ENCODE measurements around the gene CCDC7. TPM values are rescaled to one million over a fixed set of nuclear protein-coding genes. Genes with fewer than 3 reads are reported as not detected.
"Not testable (repeated sequence)": the region's sequence is repeated elsewhere in the genome, so short reads cannot be mapped to it uniquely, and the experiment has no call there.

CCDC7 gene
- polyA plus RNA-seq, 1 experiment, result 1.9 TPM

DNA sequence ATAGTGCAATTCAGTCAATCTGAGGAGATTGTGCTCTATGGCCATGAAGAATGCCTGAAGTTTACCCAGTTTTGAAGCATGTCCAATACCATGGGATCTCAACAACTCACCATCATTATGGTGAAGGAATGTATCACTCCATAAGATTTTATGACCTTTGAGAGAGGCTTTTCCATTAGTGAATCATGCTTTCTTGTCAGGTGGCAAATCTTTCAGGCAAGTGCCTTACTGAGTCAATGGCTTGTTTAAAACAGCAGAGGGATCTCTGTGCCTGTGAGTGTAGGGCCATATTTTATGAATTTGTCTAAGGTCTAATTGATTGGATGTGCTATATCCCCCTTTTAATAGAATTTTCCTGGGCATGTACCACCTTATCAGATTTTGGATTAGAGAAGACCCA, 131.5 kb downstream of the CCDC7 start:
- Histone ChIP-seq H3K4me3 (ENCODE audit: low read depth, low read length) (no peak overlapping the region), H3K27ac (ENCODE audit: low read depth, low read length) (no peak overlapping the region), H3K9me3 (ENCODE audit: control insufficient read depth, insufficient read depth, low read length) (no peaks in the 10 kb centered on the region), H3K27me3 (ENCODE audit: control insufficient read depth, insufficient read depth, low read length) (no peaks in the 10 kb centered on the region)
- ChIA-PET CTCF (no interaction called here), POLR2A (no interaction called here)
- TF ChIP-seq, protein P1, sequence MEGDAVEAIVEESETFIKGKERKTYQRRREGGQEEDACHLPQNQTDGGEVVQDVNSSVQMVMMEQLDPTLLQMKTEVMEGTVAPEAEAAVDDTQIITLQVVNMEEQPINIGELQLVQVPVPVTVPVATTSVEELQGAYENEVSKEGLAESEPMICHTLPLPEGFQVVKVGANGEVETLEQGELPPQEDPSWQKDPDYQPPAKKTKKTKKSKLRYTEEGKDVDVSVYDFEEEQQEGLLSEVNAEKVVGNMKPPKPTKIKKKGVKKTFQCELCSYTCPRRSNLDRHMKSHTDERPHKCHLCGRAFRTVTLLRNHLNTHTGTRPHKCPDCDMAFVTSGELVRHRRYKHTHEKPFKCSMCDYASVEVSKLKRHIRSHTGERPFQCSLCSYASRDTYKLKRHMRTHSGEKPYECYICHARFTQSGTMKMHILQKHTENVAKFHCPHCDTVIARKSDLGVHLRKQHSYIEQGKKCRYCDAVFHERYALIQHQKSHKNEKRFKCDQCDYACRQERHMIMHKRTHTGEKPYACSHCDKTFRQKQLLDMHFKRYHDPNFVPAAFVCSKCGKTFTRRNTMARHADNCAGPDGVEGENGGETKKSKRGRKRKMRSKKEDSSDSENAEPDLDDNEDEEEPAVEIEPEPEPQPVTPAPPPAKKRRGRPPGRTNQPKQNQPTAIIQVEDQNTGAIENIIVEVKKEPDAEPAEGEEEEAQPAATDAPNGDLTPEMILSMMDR (IDR thresholded peaks at IDR 0.05; ENCODE audit: low read depth, low read length), result no peak
- no peak for DNase-seq (ENCODE audit: low read depth, low spot score)

DNA sequence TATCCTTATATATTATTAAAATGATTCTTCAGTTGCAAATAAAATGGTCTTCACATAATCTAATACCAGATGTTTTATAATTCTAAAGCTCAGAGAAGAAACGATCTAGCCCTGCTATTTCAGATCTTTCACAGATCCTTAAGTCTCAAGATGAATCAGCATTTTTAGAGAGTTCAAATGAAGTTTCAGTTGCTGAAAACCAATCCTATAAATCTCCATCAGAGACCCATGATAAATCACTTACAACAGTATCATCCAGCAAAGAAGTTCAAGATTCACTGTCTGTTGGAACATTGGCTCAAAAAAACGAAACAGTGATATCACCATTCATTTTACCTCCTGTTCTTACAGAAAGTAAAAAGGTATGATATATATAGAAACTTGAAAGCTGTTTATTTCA, 137.0 kb downstream of the CCDC7 start:
- H3K27me3 ChIP-seq (ENCODE audit: control insufficient read depth, insufficient read depth, low read length), result no peaks in the 10 kb centered on the region
- POLR2A ChIA-PET, result no interaction called here
- DNase-seq (ENCODE audit: low read depth, low spot score), result no peak
- H3K27ac ChIP-seq (ENCODE audit: low read depth, low read length), result no peak overlapping the region
- TF ChIP-seq, protein P1 (IDR thresholded peaks at IDR 0.05; ENCODE audit: low read depth, low read length), result no peak
- H3K9me3 ChIP-seq (ENCODE audit: control insufficient read depth, insufficient read depth, low read length), result no peaks in the 10 kb centered on the region
- CTCF ChIA-PET, result no interaction called here
- H3K4me3 ChIP-seq (ENCODE audit: low read depth, low read length), result no peak overlapping the region

- H3K27me3 ChIP-seq (ENCODE audit: control insufficient read depth, insufficient read depth, low read length); DNase-seq (ENCODE audit: low read depth, low spot score); H3K4me3 ChIP-seq (ENCODE audit: low read depth, low read length); H3K27ac ChIP-seq (ENCODE audit: low read depth, low read length); H3K9me3 ChIP-seq (ENCODE audit: control insufficient read depth, insufficient read depth, low read length); CTCF ChIA-PET: not testable (repeated sequence)
- POLR2A ChIA-PET, result interaction anchor here (0.6 kb wide), 1 partner anchor 302 kb away, joined by 4 read pairs; no protein-coding TSS in a partner anchor
These were observed 152.1 kb downstream of the CCDC7 start for GRCh38 chr10:32598022-32598421.

DNA sequence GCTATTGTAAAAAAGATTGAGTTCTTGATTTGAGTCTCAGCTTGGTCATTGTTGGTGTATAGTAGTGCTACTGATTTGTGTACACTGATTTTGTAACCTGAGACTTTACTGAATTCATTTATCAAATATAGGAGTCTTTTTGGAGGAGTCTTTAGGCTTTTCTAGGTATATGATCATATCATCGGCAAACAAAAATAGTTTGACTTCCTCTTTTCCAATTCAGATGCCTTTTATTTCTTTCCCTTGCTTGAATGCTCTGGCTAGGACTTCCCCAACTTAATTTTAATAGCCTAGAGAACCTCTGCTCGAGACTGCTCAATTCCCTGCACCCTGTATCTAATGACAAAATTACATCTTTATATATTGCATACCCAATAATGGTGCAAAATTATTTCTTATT, 154.4 kb downstream of the CCDC7 start:
- POLR2A ChIA-PET, result no interaction called here
- no peak for DNase-seq (ENCODE audit: low read depth, low spot score)
- no peak overlapping the region for H3K4me3 ChIP-seq (ENCODE audit: low read depth, low read length)
- TF ChIP-seq, protein P1 (IDR thresholded peaks at IDR 0.05; ENCODE audit: low read depth, low read length), result no peak
- H3K27ac ChIP-seq (ENCODE audit: low read depth, low read length), result no peak overlapping the region
- no peaks in the 10 kb centered on the region; the same call in none of the 2 replicates for H3K9me3 ChIP-seq (ENCODE audit: control insufficient read depth, insufficient read depth, low read length)
- CTCF ChIA-PET, result no interaction called here
- H3K27me3 ChIP-seq (ENCODE audit: control insufficient read depth, insufficient read depth, low read length), result no peaks in the 10 kb centered on the region

DNA sequence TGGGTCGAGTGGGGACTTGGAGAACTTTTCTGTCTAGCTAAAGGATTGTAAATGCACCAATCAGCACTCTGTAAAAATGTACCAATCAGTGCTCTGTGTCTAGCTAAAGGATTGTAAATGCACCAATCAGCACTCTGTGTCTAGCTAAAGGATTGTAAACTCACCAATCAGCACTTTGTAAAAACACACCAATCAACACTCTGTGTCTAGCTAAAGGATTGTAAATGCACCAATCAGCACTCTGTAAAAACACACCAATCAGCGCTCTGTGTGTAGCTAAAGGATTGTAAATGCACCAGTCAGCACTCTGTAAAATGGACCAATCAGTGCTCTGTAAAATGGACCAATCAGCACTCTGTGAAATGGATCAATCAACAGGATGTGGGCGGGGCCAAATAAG, 155.6 kb downstream of the CCDC7 start:
- H3K27me3 ChIP-seq (ENCODE audit: control insufficient read depth, insufficient read depth, low read length); POLR2A ChIA-PET; H3K4me3 ChIP-seq (ENCODE audit: low read depth, low read length); H3K9me3 ChIP-seq (ENCODE audit: control insufficient read depth, insufficient read depth, low read length); CTCF ChIA-PET; H3K27ac ChIP-seq (ENCODE audit: low read depth, low read length); DNase-seq (ENCODE audit: low read depth, low spot score): not testable (repeated sequence)

- no peak for DNase-seq (ENCODE audit: low read depth, low spot score)
- H3K4me3 ChIP-seq (ENCODE audit: low read depth, low read length), result no peak overlapping the region
- H3K27ac ChIP-seq (ENCODE audit: low read depth, low read length), result no peak overlapping the region
- H3K9me3 ChIP-seq (ENCODE audit: control insufficient read depth, insufficient read depth, low read length), result no peaks in the 10 kb centered on the region; the same call in none of the 2 replicates
- no peaks in the 10 kb centered on the region for H3K27me3 ChIP-seq (ENCODE audit: control insufficient read depth, insufficient read depth, low read length)
- TF ChIP-seq, protein P1 (IDR thresholded peaks at IDR 0.05; ENCODE audit: low read depth, low read length), result no peak
- CTCF ChIA-PET, result no interaction called here
- POLR2A ChIA-PET, result no interaction called here
These were observed 159.8 kb downstream of the CCDC7 start for GRCh38 chr10:32605787-32606186.

- H3K9me3 ChIP-seq (ENCODE audit: control insufficient read depth, insufficient read depth, low read length); H3K27me3 ChIP-seq (ENCODE audit: control insufficient read depth, insufficient read depth, low read length); DNase-seq (ENCODE audit: low read depth, low spot score); H3K4me3 ChIP-seq (ENCODE audit: low read depth, low read length); CTCF ChIA-PET; POLR2A ChIA-PET; H3K27ac ChIP-seq (ENCODE audit: low read depth, low read length): not testable (repeated sequence)
These were observed 164.6 kb downstream of the CCDC7 start for GRCh38 chr10:32610543-32610942.
